Coronary artery (tissue), 2 donors: Measurements from ENCODE around the gene SCUBE2.

Source experiments
- DNase-seq: peaks from one replicate; pipeline ENCODE4 v3.0.0-alpha.2; 2017; ENCODE audit warnings: low spot score
- H3K27ac ChIP-seq, 2 donors: fragments of 200-600 bp; sonication (generic); one replicate each; pipeline ENCODE4 v1.5.1; 2016 to 2019
- H3K4me3 ChIP-seq: fragments of 200-600 bp; sonication (generic); 2 replicates; pipeline ENCODE4 v1.5.1; 2016; ENCODE audit warnings: mild to moderate bottlenecking, moderate library complexity
- TF ChIP-seq, protein P1 (sequence below): fragments of 200-600 bp; sonication (generic); IDR thresholded peaks from one replicate; pipeline ENCODE4 v1.5.1; 2019; ENCODE audit warnings: antibody characterized with exemption

Gene SCUBE2

GRCh38 chr11:9008011-9008550 is 83.3 kb downstream of the SCUBE2 start:
- DNase-seq: no peak
- TF ChIP-seq, protein P1, sequence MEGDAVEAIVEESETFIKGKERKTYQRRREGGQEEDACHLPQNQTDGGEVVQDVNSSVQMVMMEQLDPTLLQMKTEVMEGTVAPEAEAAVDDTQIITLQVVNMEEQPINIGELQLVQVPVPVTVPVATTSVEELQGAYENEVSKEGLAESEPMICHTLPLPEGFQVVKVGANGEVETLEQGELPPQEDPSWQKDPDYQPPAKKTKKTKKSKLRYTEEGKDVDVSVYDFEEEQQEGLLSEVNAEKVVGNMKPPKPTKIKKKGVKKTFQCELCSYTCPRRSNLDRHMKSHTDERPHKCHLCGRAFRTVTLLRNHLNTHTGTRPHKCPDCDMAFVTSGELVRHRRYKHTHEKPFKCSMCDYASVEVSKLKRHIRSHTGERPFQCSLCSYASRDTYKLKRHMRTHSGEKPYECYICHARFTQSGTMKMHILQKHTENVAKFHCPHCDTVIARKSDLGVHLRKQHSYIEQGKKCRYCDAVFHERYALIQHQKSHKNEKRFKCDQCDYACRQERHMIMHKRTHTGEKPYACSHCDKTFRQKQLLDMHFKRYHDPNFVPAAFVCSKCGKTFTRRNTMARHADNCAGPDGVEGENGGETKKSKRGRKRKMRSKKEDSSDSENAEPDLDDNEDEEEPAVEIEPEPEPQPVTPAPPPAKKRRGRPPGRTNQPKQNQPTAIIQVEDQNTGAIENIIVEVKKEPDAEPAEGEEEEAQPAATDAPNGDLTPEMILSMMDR: no peak
- H3K27ac ChIP-seq: no peak overlapping the region
- H3K4me3 ChIP-seq: no peak overlapping the region

DNA sequence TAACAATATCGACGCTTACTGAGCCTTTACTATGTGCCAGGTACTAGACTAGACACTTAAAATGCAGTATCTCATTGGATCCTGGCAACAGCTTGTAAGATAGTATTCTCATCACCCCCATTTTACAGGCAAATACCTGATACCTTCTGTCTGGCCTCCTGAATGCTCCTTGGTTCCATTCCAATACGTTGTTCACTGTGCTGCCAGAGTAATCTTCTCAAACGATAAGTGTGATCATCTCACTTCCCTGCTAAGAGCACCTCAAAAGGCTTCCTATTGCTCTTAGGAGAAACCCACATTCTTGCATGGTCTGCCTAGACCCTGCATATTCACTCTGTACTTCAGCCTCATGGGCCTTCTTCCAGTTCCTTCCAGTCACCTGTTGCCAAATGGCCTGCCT is 86.3 kb downstream of the SCUBE2 start:
- TF ChIP-seq, protein P1: no peak
- Histone ChIP-seq H3K27ac (no peak overlapping the region), H3K4me3 (no peak overlapping the region)
- DNase-seq: no peak

GRCh38 chr11:9004183-9004926 is 87.0 kb downstream of the SCUBE2 start:
- Histone ChIP-seq H3K27ac (no peak overlapping the region), H3K4me3 (peak overlapping the region; percentile 73)
- no peak for DNase-seq
- TF ChIP-seq, protein P1: no peak

GRCh38 chr11:9003573-9004182 is 87.7 kb downstream of the SCUBE2 start, which contains the start of gene NRIP3:
Gene NRIP3 (minus strand): TSS chr11:9004001. CDS start chr11:9003935, 66 bp downstream.
- TF ChIP-seq, protein P1: no peak
- H3K4me3 ChIP-seq: peak within 1 kb of the TSS; percentile 73
- no peak within 1 kb of the TSS for H3K27ac ChIP-seq
- DNase-seq: peak; percentile 80

GRCh38 chr11:9002920-9003572 is 88.4 kb downstream of the SCUBE2 start:
- Histone ChIP-seq H3K27ac (no peak overlapping the region), H3K4me3 (peak overlapping the region; percentile 73)
- no peak for DNase-seq
- TF ChIP-seq, protein P1: no peak

- TF ChIP-seq, protein P1: no peak
- no peak overlapping the region for H3K4me3 ChIP-seq
- no peak overlapping the region for H3K27ac ChIP-seq
- DNase-seq: no peak
Measured at GRCh38 chr11:9001736-9002135, 89.7 kb downstream of the SCUBE2 start.
